Islet precursor cell (in vitro differentiated cells): ENCODE measurements around the gene IL1RAP.
"Not testable (repeated sequence)": the region's sequence is repeated elsewhere in the genome, so short reads cannot be mapped to it uniquely, and the experiment has no call there.

Experiments used
- DNase-seq: peaks from one replicate; pipeline ENCODE4 v3.0.0-alpha.2; 2018

The IL1RAP gene, protein sequence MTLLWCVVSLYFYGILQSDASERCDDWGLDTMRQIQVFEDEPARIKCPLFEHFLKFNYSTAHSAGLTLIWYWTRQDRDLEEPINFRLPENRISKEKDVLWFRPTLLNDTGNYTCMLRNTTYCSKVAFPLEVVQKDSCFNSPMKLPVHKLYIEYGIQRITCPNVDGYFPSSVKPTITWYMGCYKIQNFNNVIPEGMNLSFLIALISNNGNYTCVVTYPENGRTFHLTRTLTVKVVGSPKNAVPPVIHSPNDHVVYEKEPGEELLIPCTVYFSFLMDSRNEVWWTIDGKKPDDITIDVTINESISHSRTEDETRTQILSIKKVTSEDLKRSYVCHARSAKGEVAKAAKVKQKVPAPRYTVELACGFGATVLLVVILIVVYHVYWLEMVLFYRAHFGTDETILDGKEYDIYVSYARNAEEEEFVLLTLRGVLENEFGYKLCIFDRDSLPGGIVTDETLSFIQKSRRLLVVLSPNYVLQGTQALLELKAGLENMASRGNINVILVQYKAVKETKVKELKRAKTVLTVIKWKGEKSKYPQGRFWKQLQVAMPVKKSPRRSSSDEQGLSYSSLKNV

DNA sequence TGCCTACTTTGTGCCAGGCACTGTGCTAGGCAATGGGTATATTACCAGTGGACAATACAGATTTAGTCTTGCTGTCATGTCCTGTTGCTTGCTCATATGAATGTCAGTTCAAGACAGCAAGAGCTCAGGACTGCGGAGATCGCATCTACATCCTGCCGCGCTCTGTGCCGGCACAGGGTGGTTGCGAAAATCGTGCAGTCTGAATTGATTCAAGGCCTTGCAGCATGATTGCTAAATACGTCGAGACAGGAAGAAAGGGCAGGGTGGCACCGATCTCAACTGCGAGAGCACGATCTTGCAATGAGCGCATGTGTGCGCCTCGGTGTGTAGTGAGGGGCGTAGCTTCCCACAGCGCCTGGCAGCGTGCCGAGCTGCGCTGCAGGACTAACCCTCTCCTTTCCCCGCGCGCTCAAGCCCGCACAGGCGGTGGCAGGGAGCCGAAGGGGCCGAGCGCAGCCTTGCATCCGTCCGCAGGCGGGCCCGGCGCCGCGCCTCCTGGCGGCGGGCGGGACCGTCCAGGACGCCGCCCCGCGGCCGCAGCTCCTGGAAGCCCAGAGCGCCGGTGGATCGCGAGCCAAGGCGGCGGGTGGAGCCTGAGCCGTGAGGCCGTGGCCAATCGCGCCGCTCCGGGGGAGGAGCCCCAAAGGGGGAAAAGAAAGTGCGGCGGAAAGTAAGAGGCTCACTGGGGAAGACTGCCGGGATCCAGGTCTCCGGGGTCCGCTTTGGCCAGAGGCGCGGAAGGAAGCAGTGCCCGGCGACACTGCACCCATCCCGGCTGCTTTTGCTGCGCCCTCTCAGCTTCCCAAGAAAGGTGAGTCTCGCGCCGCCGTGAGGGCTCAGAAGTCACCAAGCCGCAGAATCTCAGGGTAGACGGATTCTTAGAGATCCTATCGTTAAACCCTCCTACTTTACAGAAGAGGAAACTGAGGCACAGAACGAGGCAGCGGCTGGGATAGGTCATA, at the start of gene IL1RAP:
Gene IL1RAP, plus strand, starts transcription at position 677 of the 962 bp plus-strand sequence. CDS start 50,205 bp downstream, outside the sequence.
- DNase-seq = peak; percentile 93

DNA sequence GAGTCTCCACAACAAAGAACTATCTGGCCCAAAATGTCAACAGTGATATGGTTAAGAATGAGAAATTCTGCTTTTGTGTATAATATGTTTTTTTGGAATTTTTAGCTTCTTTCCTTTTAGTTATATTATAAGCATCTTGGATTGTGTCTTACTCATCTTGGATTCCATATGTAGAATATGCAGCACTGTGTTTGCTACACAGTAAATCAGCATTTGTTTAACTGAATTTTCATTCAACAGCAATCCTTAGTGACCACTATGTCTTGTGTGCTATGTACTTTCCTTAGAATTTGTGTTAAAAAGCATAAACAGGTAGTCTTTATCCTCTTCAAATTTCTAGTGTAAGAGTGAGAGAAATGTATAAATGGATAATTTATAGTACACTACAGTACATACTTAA, 46.0 kb upstream of the IL1RAP start:
- DNase-seq = no peak

DNA sequence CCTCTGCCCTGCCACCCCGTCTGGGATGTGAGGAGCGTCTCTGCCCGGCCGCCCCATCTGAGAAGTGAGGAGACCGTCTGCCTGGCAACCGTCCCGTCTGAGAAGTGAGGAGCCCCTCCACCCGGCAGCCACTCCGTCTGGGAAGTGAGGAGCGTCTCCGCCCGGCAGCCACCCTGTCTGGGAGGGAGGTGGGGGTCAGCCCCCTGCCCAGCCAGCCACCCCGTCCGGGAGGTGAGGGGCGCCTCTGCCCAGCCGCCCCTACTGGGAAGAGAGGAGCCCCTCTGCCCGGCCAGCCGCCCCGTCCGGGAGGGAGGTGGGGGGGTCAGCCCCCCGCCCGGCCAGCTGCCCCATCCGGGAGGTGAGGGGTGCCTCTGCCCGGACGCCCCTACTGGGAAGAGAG, 40.6 kb upstream of the IL1RAP start:
- not testable (repeated sequence) for DNase-seq

DNA sequence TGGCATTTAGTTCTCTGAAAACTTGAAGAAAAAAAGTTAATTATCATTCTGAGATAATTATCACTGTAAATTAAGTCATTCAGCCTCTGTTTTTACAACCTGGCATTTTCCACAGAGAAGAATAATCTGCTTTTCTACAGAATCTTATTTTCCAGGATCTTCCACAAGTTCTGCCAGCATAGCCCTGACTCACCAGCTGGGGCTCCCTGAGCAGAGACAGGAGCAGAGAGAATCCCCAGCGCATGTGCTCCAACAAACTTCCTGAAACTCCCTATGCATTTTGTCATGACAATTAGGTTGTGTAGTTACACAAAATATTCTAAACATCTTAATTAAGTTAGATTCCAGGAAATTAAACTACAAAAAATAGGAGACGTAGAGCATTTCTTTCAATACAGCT, 32.1 kb upstream of the IL1RAP start:
- DNase-seq = no peak

DNA sequence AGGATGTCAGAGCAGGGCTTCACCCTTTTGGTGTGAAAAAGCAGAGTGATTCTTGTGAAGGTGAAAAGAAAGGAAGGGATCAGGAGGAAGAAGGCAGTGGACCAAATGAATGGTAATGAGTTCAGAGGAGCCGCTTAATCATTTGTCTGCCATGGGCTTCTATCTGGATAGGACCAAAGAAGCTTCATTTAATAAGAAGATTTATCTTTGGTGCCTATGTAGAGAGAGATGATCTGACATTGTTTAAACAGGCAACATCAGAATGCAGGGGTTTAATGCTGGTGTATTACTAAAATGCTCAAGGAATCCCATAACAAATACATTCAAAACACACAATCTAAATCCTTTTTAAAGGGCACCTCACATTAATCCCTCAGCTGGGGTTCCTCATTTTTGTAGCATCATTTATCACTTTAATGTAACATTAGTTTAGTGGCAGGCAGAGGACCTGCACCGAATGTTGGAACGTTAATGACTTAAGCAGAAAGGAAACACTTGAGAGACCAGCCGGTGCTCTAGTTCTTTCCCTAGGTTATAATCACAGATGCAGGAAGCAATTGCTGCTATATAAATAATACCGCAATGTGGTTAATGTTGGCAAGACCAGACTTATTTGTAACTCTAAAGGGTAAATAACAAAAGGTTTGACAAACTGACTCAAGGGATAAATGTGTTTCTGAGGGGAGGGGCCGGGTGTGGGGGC, 27.9 kb upstream of the IL1RAP start:
- DNase-seq = no peak

DNA sequence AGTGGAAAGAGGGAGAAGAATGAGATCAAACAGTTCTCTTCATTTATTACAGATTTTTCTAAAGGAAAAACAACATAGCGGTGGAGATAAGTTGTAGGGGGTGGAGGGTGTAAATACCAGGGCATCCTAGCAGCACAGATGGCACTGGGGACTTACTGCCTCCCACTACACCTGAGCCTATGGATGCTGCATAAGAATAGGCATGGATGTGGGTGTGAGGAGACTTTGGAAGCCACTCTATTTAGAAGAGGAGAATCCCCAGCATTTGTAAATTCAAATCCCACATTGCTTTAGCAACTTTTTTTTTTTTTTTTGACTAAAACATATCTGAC, 27.4 kb upstream of the IL1RAP start:
- no peak for DNase-seq

DNA sequence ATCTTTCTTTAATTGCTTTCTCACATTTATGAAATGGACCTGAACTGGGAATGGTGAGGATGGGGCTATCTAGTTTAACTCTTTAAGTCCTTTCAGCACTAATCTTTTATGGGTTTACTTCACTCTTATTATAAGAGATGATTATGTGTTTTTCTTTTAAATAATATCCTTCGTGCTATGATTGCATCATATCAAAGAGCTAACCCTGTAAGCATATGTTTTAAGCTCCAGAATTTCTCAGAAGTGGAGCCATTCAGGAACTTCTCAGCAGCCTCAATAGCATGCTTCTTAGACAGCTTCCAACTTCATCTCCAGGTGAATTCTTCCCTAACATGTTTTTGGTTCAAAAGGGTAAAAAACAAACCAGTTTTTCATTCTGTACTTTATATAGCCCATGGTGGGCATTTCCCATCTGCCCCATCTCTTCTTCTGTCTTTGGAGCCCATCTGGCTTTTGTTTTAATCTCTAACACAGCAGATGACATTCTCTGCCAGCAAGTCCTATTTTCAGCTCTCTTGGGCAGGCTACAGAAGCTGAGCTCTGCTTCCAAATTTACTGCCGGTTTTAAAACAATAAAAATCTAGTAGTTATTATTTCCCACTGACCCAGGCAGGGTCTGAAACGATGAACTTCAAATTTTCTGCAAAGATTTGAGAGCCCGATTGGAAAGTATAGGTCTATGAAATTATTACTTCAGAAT, 26.8 kb upstream of the IL1RAP start:
- no peak for DNase-seq

DNA sequence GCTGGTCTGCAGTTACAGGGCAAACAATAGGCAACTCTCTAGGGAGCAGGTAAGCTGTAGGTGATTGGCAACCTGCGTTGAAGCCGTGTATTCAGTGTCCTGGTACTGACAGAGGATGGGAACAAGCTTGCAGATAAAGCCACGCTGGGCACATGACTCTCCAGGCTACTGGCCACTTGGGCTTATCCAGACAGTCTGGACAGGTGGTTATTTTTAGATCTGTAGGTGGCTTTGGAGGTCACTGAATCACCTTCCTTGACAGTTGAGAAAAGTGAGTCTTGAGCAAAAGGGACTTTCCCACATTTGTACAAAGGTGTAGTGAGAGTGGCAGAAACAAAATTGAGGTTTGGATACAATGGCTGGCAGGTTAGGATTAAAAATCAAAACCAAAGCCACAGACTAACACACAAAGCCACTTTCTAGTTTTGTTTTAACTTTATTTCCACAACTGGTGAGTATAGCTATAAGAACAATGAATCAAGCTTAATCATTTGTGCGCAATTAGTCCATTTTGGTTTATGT, 22.3 kb upstream of the IL1RAP start:
- peak; percentile 57 for DNase-seq

DNA sequence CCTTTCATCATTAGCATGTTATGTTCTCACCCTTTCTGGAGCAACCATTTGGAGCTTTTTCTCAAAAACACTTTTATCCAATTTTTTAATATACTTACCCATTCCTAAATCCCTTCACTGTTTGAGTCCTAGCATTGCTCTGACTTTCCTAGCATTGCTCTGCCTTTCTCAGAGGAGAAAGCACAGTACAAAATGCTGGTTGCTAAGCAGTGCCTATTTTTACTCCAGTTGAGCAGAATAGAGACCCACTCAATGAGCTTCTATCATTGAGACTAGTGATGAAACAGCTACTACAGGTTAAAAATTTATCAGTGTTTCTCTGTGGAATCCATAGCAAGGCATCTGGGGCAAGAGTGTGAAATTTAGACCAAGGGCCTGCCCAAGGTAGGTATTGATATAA, 21.8 kb upstream of the IL1RAP start:
- DNase-seq = no peak

DNA sequence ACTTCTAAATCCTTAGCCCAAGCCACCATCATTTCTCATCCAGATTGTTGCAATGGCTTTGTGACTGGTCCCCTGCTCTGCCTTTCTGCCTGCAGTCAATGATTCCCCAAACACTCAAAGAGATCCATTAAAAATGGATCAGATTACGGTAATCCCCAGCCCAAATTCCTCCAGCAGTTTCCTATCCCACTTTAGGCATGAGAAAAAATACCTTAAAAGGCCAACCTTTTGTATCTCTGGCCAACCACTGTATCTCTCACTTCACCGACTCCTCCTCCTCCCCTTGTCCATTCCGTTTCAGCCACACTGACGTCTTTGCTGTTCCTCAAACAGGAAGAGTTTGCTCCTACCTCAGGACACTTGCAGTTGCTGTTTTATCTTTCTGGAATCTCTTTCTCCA, 20.9 kb upstream of the IL1RAP start:
- no peak for DNase-seq

DNA sequence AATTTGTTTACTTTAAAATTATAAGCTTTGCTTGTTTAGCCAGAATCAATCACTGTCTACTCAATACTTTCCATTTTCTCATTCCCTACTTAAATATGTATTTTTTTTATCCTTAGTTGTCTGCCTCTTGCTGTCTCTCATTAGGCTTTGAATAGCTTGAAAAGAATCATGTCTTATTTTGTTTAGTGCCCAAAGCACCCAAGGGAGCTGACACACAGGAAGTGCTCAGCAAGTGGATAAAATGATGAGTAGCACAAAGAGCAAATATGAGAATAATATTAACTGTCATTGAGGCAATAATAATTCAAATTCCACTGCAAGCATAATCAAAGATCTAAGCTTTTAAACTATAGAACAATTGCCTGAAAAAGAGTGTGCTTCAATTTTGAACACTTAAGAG, 19.0 kb upstream of the IL1RAP start:
- no peak for DNase-seq

DNA sequence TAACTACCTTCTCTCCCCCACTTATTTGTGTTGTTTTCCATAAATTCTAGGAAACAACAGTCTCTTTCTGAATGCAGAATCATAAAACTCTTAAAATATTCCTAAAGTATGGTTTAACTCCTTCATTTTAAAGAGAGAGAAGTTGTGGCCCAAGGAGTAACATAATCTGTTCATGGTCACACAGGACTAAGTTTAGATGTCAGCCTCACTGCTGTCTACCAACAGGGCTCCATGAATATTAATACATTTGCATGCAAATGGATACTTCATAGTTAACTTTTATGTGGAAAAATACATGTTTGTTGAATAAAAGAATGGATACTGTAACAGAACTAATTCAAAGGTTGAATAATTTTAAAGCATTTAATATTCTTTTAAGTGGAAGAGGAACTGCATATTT, 18.5 kb upstream of the IL1RAP start:
- no peak for DNase-seq

DNA sequence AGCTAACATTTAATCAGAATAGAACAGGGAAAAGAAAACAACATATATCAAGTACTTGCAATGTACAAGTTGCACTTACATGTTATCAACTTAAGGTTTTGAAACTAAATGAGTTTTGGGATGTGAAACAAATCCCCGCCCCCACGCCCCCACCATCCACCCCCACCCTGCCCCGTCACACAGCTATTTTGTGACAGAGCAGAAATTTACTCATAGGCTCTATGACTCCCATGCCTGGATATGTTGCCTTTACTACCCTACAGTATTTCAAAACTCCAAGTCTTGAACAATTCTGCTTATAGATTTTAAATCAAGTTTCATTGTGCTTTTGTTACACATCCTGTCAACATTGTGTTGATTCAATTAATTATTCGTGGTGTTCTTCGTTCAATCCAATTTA, 18.1 kb upstream of the IL1RAP start:
- DNase-seq = no peak

DNA sequence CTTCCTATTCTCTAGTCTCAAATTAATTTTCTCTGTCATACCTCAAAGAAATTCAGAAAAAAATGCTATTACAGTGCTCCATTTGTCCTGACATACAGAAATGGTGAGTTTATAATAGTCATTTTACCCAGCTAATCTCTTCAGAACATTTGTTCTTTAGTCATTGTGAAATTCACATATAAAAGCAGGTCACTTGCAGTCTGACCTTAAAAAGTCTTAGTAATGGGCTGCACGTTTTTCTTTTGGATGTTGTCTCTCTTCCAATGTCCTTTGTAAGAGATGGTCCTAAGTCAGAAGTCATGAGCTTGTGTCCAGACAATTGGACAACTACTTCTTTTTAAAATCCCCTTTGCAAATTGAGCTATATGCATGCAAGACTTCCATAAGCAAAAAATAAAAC, 17.0 kb upstream of the IL1RAP start:
- DNase-seq = no peak

DNA sequence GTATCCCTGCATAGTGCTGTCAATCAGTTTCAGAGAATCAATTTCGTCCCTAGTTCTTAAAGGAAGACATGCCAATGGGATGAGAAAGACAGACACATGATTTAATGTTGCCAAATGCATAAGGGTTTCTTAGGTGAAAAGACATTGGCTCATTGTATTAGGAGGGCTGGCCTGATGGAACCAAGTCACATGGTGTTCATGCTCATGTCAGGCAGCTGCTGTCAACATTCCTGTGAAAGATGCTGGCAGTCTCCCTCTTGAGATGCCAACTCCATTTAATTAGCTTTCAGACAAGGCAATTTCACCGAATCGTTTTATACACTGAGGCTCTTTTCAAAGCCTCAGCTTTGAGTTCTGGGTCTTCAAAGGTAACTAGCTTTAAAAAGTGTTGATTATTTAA, 16.1 kb upstream of the IL1RAP start:
- peak; percentile 60 for DNase-seq

DNA sequence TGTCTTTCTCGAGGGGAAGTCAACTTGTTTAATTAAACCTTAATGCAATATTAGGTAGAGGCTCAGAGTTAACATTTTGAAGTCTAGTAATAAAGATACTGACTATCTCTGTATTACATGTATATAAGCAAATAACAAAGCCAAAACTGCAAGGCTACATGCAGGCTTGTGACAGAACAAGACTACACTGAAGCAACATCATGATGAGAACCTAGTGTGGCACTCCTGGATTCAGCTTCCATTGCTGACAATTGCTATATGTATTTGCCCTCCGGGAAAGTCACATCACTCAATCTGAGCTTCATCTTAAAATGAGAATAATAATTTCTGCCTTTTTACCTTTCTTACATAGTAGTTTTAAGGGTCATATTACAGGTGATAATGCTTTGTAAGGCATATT, 15.6 kb upstream of the IL1RAP start:
- no peak for DNase-seq

DNA sequence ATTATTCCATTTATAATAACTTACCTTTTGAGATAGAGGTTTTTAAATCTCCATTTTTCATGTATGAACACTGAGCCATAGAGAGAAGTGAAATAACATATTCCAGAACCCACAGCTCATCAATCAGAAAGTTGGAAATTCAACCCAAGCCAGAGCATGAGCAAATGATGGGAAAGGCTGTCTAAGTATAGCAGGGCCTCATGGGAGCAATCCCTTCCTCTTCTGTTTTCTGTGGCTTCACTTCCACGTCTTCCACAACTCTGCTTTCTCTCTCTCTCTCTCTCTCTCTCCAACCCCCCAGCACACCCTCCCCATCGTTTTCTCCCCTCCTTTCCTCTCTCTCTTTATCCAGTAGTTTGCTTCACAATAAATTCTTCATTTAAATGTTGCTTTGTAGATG, 14.8 kb upstream of the IL1RAP start:
- no peak for DNase-seq

DNA sequence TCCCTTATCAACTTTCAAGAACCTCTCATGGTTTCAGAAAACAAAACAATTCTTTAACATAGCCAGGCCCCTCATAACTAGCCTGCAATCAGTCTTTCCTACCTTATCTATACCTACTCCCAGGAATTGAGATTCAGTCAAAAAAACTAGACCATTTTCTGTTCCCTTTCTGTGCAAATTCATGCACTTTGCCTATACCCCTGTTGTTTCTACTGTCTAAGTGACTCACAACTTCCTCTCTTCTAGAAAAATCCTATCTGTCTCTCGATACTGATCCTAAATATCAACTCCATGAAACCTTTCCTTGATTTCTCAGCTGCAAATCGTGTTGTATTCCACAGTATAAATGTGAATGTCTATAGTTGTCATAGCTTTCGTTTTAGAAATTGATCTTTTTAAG, 10.9 kb upstream of the IL1RAP start:
- no peak for DNase-seq

DNA sequence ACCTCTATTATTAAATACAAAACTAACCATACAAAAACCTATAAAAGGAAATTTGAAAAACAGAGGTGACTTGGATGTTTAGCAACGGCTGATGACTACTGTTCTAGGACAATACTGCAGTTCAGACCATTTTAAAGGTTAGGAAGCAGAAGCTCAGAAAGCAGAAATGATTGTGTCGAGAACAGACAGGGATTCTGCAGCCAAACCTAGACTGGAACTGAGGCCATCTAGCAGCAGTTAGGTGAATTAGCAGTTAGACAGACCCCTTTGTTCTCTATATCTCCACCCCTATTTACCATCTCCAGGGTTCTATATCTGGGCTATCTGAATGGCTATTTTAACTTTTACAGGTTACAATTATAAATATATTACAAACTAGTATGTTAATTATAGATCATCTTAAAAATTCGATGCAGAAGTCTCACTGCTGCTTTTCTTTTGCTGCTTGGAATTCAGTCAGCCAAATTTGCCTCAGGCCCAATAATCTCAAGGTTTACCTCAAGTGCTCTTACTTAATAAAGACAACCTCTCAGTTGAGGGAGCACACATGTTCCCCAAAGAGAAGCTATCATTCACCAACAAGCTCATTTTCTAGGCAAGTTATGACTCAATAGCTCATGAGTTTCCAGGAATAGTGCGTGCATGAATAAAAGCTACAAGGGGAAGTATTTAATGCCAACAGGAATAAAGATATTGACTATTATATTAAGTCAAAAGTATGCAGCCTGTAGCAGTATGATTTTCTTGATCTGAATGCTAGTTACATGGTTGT, 9.3 kb upstream of the IL1RAP start:
- no peak for DNase-seq

DNA sequence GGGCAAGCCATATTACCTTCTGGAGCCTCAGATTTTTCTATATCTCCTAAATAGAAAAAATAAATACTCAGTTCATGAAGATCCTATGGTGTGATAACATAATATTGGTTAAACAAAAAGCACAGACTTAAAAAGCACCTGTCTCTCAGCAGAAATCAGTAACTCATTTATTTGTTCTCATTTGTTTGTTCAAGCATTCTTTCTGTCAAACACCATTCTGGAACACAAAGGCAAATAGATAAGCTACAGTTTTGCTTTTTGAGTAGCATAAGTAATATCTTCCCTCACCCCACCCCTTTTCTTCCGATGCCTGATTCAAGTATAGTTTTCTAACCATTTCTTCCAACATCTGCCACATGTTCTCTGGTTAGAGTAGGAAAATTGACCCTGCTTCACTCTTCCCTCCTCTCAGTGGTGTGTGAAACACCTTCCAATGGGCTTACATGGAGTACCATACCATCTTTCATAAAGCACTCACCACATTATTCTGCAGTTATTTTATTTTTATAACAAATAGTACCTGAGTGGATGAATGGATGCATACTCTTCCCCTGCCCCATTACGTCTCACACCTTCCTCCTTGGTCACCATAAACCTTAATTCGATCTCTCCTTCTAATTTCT, 8.4 kb upstream of the IL1RAP start:
- DNase-seq = no peak

DNA sequence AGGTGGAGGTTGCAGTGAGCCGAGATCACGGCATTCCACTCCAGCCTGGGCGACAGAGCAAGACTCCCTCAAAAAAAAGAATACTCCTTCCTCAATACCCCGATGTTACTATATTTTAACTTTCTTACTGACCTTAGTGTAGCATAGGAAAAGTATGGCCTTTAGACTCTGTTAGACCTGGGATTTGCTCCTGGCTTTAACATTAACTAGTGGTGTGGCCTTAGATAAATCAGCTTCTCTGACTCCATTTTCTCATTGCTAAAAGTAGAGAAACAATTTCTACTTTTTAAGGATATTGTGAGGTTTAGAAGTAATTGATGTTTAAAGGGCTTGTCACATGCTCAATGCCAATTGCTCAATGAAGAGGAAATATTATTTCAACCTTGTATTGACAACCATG, 7.6 kb upstream of the IL1RAP start:
- DNase-seq = no peak
